HepG2 (cell line): ENCODE data around the gene IP6K1. TPM values are rescaled to one million over a fixed set of nuclear protein-coding genes. Genes with fewer than 3 reads are reported as not detected.

Experiments used
- ARHGAP35 ChIP-seq: sonication (generic); formaldehyde crosslinking; IDR thresholded peaks from 2 replicates; pipeline ENCODE4 v1.9.0; 2022; ENCODE audit warnings: mild to moderate bottlenecking, inconsistent platforms, moderate library complexity, missing genetic modification reagents, borderline replicate concordance
- ATF7-NPFF ChIP-seq: sonication (generic); formaldehyde crosslinking; IDR thresholded peaks from 2 replicates; pipeline ENCODE4 v1.8.1; 2023; ENCODE audit warnings: mild to moderate bottlenecking, low read depth, missing genetic modification reagents, moderate library complexity
- CC2D1A ChIP-seq: sonication (generic); formaldehyde crosslinking; IDR thresholded peaks from 2 replicates; pipeline ENCODE4 v1.8.1; 2023; ENCODE audit warnings: mild to moderate bottlenecking, missing genetic modification reagents
- FOXA1 ChIP-seq, 2 experiments: fragments of 450-650 bp in 1 of 2; sonication (generic) in 1 of 2; formaldehyde crosslinking in 1 of 2; IDR thresholded peaks; 2 replicates each; pipeline versions ENCODE4 v1.4.0 to v1.6.1; 2016 to 2020; ENCODE audit warnings: missing genetic modification reagents in 1 of 2
- JARID2 ChIP-seq: sonication (generic); formaldehyde crosslinking; IDR thresholded peaks from 2 replicates; pipeline ENCODE4 v1.8.1; 2023; ENCODE audit warnings: missing genetic modification reagents, inconsistent platforms; ENCODE audit not compliant: insufficient replicate concordance
- KDM4B ChIP-seq: sonication (generic); formaldehyde crosslinking; IDR thresholded peaks from 2 replicates; pipeline ENCODE4 v1.4.0; 2020; ENCODE audit warnings: missing genetic modification reagents
- KDM6A ChIP-seq: IDR thresholded peaks from 2 replicates; pipeline ENCODE4 v1.6.1; 2016; ENCODE audit warnings: low read depth
- NR0B2 ChIP-seq: sonication (generic); formaldehyde crosslinking; IDR thresholded peaks from 2 replicates; pipeline ENCODE4 v1.4.0; 2020; ENCODE audit warnings: mild to moderate bottlenecking, missing genetic modification reagents
- NR2F6 ChIP-seq, 2 experiments: IDR thresholded peaks; 2 replicates each; pipeline ENCODE4 v1.6.1; 2016; ENCODE audit warnings: antibody characterized with exemption in 1 of 2, mild to moderate bottlenecking in 1 of 2
- PATZ1 ChIP-seq: sonication (generic); formaldehyde crosslinking; IDR thresholded peaks from 2 replicates; pipeline ENCODE4 v1.4.0; 2020; ENCODE audit warnings: missing genetic modification reagents
- RFXAP ChIP-seq: sonication (generic); formaldehyde crosslinking; IDR thresholded peaks from 2 replicates; pipeline ENCODE4 v1.4.0; 2020; ENCODE audit warnings: missing genetic modification reagents, borderline replicate concordance
- SIN3A ChIP-seq: IDR thresholded peaks from 2 replicates; pipeline ENCODE4 v1.6.1; 2011; ENCODE audit warnings: low read depth, mild to moderate bottlenecking, control low read depth, low read length, borderline replicate concordance
- SMYD3 ChIP-seq: sonication (generic); formaldehyde crosslinking; IDR thresholded peaks from 2 replicates; pipeline ENCODE4 v1.8.1; 2023; ENCODE audit warnings: mild to moderate bottlenecking, missing genetic modification reagents
- TEAD2 ChIP-seq: sonication (generic); formaldehyde crosslinking; IDR thresholded peaks from 2 replicates; pipeline ENCODE4 v1.9.0; 2021; ENCODE audit warnings: missing genetic modification reagents
- ZBED4 ChIP-seq: sonication (generic); formaldehyde crosslinking; IDR thresholded peaks from 2 replicates; pipeline ENCODE4 v1.4.0; 2020; ENCODE audit warnings: missing genetic modification reagents, borderline replicate concordance
- ZFP41 ChIP-seq: sonication (generic); formaldehyde crosslinking; IDR thresholded peaks from 2 replicates; pipeline ENCODE4 v1.4.0; 2020; ENCODE audit warnings: mild to moderate bottlenecking, missing genetic modification reagents, borderline replicate concordance
- ZMYM2 ChIP-seq: sonication (generic); formaldehyde crosslinking; IDR thresholded peaks from 2 replicates; pipeline ENCODE4 v1.8.0; 2022; ENCODE audit warnings: mild to moderate bottlenecking, missing genetic modification reagents
- ZNF362 ChIP-seq: sonication (generic); formaldehyde crosslinking; IDR thresholded peaks from 2 replicates; pipeline ENCODE4 v1.4.0; 2020; ENCODE audit warnings: missing genetic modification reagents, mild to moderate bottlenecking, borderline replicate concordance
- ZNF44 ChIP-seq: sonication (generic); formaldehyde crosslinking; IDR thresholded peaks from 2 replicates; pipeline ENCODE4 v1.5.1; 2020; ENCODE audit warnings: mild to moderate bottlenecking, missing genetic modification reagents
- ZNF580 ChIP-seq: IDR thresholded peaks from 2 replicates; pipeline ENCODE4 v1.6.1; 2016; ENCODE audit warnings: low read depth, borderline replicate concordance
- ZNF83 ChIP-seq: sonication (generic); formaldehyde crosslinking; IDR thresholded peaks from 2 replicates; pipeline ENCODE4 v1.4.0; 2020; ENCODE audit warnings: missing genetic modification reagents, mild to moderate bottlenecking, borderline replicate concordance
- polyA plus RNA-seq, 8 experiments: library from polyadenylated mRNA; depleted of rRNA in 3 of 8; stranded (reverse) in 7 of 8; unstranded in 1 of 8; fragments of >200 nt; fragmentation: Illumina TruSeq in 4 of 8; extraction: Trizol in 4 of 8; gene quantifications; 2 replicates each; pipeline versions ENCODE4 v1.2.1 to v1.2.3, GENCODE V29; 2011 to 2016; ENCODE audit warnings: low read depth in 4 of 8, missing spikeins in 1 of 8, mixed read lengths in 1 of 8; ENCODE audit not compliant: insufficient read depth in 1 of 8
- total RNA-seq, 5 experiments: library from RNA; depleted of rRNA; stranded (reverse); fragments of >200 nt; fragmentation: Illumina TruSeq; extraction: Trizol; gene quantifications; 2 replicates each; pipeline ENCODE4 v1.2.3, GENCODE V29; 2016; ENCODE audit warnings: low read depth in 1 of 5

The IP6K1 gene
- total and polyA plus RNA-seq, 2 of the 13 experiments (the other 11 are each of a cell fraction or from before 2014, with no cell fraction given), result 17.7 to 29.7 TPM

GRCh38 chr3:49723628-49724551 lies 62.5 kb downstream of the IP6K1 start, which contains the start of gene GMPPB (continued):
- peak; percentile 98 for TF ChIP-seq RFXAP (CRISPR knock-in tag)
- TF ChIP-seq KDM6A, result no peak
- no peak for TF ChIP-seq FOXA1 (IDR thresholded peaks at IDR 0.05)
- TF ChIP-seq FOXA1 (CRISPR knock-in tag; IDR thresholded peaks at IDR 0.05), result no peak
- peak; percentile 87 for TF ChIP-seq ATF7-NPFF (CRISPR knock-in tag)
- no peak for TF ChIP-seq ZMYM2
- no peak for TF ChIP-seq NR2F6 (IDR thresholded peaks at IDR 0.05)
- no peak for TF ChIP-seq NR2F6 (CRISPR knock-in tag; IDR thresholded peaks at IDR 0.05)
- no peak for TF ChIP-seq CC2D1A
- no peak for TF ChIP-seq ZBED4 (CRISPR knock-in tag)
- TF ChIP-seq SMYD3 (CRISPR knock-in tag), result no peak
- TF ChIP-seq ZNF83 (CRISPR knock-in tag), result no peak
- TF ChIP-seq ZNF580 (CRISPR knock-in tag), result no peak; the same call in 1 of the 2 replicates
- no peak for TF ChIP-seq ZNF362 (CRISPR knock-in tag)
- peak; percentile 19; the same call in 1 of the 2 replicates for TF ChIP-seq ARHGAP35 (CRISPR knock-in tag)
- no peak for TF ChIP-seq JARID2 (CRISPR knock-in tag)
- no peak for TF ChIP-seq ZNF44 (CRISPR knock-in tag)
- TF ChIP-seq SIN3A, result peak; percentile 77; the same call in 1 of the 2 replicates
- no peak for TF ChIP-seq TEAD2
- peak; percentile 81; the same call in 1 of the 2 replicates for TF ChIP-seq NR0B2 (CRISPR knock-in tag)
- no peak for TF ChIP-seq ZFP41
- no peak for TF ChIP-seq KDM4B
- TF ChIP-seq PATZ1 (CRISPR knock-in tag), result no peak
